ENCODE data around the gene SPTBN1. TPM values are rescaled to one million over a fixed set of nuclear protein-coding genes. Genes with fewer than 3 reads are reported as not detected.

The SPTBN1 gene
- total RNA-seq, 1 donor from 2014 or later: 601 TPM

DNA sequence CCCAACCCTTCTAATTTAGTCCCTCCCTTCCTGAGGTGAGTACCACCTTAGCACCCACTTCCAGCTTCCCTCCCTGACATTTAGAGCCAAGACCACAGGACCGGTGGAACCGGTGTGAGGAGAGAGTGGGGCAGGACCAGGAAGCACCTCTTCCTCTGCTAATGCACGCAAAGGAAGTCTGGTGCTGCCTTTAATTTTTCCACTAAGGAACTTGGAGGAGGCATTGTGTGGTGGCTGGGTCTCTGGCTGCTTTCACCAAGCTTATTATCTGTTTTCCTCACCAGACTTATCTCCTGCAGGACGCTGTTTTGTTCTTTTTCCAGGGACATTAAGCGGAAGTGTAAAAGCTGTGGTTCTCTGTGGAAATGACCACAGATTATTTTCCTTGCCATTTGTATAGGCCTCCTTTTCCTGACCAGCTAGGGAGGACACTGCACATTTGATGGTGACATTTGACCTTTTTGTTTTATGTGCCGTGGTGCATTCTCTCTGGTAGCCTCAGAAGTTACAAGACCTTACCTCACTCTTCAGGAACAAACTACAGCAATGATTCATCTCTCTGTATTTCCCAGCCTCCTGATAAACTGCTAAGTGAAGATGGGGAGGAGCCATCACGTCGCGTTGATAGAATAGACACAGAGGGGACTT lies 39.8 kb upstream of the SPTBN1 start:
- intact Hi-C loops (cut with DNase I): no loop called here
- DNase-seq (peak; percentile 72), ATAC-seq (peak; percentile 85 to 94)
- H3K4me1 ChIP-seq: peaks cover 41% of the 10 kb centered on the region
- H3K4me3 ChIP-seq: no peak overlapping the region
- no peaks in the 10 kb centered on the region for H3K27me3 ChIP-seq (ENCODE audit: low read depth)
- H3K36me3 ChIP-seq: no peaks in the 10 kb centered on the region
- H3K9me3 ChIP-seq: no peaks in the 10 kb centered on the region
- TF ChIP-seq, protein P1, sequence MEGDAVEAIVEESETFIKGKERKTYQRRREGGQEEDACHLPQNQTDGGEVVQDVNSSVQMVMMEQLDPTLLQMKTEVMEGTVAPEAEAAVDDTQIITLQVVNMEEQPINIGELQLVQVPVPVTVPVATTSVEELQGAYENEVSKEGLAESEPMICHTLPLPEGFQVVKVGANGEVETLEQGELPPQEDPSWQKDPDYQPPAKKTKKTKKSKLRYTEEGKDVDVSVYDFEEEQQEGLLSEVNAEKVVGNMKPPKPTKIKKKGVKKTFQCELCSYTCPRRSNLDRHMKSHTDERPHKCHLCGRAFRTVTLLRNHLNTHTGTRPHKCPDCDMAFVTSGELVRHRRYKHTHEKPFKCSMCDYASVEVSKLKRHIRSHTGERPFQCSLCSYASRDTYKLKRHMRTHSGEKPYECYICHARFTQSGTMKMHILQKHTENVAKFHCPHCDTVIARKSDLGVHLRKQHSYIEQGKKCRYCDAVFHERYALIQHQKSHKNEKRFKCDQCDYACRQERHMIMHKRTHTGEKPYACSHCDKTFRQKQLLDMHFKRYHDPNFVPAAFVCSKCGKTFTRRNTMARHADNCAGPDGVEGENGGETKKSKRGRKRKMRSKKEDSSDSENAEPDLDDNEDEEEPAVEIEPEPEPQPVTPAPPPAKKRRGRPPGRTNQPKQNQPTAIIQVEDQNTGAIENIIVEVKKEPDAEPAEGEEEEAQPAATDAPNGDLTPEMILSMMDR (IDR thresholded peaks at IDR 0.05): no peak
- H3K27ac ChIP-seq: peak overlapping the region; percentile 76

DNA sequence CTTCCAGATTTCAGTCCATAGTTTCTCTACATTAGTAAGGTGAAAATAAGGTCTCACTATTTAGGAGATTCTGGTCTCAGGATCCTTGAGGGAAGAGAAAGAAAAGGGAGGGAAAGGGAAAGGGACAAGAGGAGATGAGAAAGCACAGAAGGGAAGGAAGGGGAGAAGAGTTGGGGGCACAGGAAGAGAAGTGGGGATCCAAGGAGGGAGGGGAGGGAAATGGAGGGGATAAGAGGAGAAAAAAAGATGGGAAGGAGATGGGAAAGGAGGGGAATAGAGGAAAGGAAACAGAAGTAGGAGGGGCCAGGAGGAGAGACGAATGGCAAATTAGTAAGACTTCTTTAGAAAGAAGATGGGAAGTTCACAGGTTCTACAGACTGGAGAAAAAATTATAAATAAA lies 39.2 kb upstream of the SPTBN1 start:
- no peak overlapping the region for H3K4me3 ChIP-seq
- DNase-seq: no peak
- H3K27ac ChIP-seq: peak overlapping the region; percentile 76

DNA sequence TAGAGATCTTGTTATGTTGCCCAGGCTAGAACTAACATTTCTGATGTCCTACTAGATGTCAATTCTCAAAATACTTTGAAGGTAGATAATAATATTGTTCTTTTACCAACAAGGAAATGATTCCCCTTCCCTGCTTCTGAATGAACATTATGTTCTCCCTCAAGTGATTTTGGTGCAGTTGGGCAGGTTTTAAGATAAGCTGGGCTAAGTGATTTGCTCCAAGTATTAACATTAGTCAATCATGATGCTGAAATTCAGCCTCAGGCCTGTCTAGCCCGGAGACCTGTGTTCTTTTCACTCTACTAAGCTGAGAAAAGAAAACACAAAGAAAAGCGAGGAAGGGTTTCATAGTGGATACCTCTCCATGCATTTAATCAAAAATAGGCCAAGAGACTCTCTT lies 38.5 kb upstream of the SPTBN1 start:
- no peaks in the 10 kb centered on the region for H3K36me3 ChIP-seq
- no peaks in the 10 kb centered on the region for H3K27me3 ChIP-seq (ENCODE audit: low read depth)
- no peaks in the 10 kb centered on the region for H3K9me3 ChIP-seq
- ATAC-seq: peak; percentile 49 to 52
- no peak for DNase-seq
- no peak overlapping the region for H3K4me3 ChIP-seq
- intact Hi-C loops (cut with DNase I): no loop called here
- TF ChIP-seq, protein P1 (IDR thresholded peaks at IDR 0.05): no peak
- peak overlapping the region; percentile 76 for H3K27ac ChIP-seq
- H3K4me1 ChIP-seq: peaks cover 41% of the 10 kb centered on the region

More for the DNA sequence above, 39.2 kb upstream of the SPTBN1 start:
- no peak for ATAC-seq
- peaks cover 41% of the 10 kb centered on the region for H3K4me1 ChIP-seq
- H3K9me3 ChIP-seq: no peaks in the 10 kb centered on the region
- H3K36me3 ChIP-seq: no peaks in the 10 kb centered on the region
- intact Hi-C loops (cut with DNase I): no loop called here
- TF ChIP-seq, protein P1 (IDR thresholded peaks at IDR 0.05): no peak
- no peaks in the 10 kb centered on the region for H3K27me3 ChIP-seq (ENCODE audit: low read depth)

DNA sequence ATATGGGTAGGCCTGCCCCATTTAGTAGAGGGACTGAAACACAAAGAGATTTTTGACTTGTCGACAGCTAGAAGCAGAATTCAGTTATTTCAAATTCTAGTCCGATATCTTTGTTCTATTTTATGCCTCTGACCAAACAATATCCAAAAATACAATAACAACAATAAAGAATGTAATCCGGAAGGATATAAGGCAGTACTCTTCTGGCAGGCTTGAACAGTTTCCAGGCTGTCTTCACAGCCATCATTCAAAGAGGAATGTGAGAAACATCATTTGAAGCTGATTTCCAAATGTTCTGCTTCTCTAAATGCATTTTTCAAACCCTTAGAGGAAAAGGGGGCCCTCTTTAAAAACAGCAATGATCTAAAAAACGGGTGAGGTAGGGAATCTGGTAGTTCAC lies 36.7 kb upstream of the SPTBN1 start:
- intact Hi-C loops (cut with DNase I): no loop called here
- Histone ChIP-seq H3K4me1 (peaks cover 41% of the 10 kb centered on the region), H3K9me3 (no peaks in the 10 kb centered on the region), H3K4me3 (no peak overlapping the region), H3K27me3 (ENCODE audit: low read depth) (no peaks in the 10 kb centered on the region), H3K27ac (peak overlapping the region; percentile 57), H3K36me3 (no peaks in the 10 kb centered on the region)
- TF ChIP-seq, protein P1 (IDR thresholded peaks at IDR 0.05): no peak
- ATAC-seq: no peak
- DNase-seq: no peak

DNA sequence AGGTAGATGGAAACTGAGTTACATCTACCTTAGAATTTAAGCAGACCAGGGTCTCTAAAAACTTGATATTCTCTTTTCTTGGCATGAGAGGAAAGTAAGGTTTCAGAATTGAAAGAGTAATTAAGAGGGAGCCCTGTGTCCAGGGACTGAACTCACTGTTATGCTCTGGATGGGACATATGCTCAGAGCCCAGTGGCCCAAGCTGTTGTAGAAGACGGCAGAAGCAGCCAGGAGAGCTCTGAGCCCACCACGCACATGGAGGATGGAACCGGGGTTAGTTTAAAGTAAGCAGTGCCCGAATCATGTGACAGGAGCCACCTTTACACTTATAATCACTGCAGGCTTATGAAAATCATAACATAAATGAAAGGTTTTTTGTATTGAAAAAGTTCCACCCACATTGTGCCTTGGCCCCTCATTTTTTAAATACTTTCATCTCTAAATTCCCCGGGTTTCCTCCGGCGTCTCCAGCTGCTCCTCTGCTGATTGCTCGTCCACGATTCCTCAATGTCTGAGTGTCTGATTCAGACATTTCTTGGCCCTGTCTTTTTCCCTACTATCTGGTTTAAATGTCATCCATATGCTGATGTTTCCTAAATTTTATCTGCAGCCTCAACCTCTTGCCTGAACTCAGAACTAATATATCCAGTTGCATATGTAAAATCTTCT lies 36.1 kb upstream of the SPTBN1 start:
- no peak overlapping the region for H3K4me3 ChIP-seq
- ATAC-seq: no peak
- TF ChIP-seq, protein P1 (IDR thresholded peaks at IDR 0.05): no peak
- no peak for DNase-seq
- H3K4me1 ChIP-seq: peaks cover 41% of the 10 kb centered on the region
- H3K27me3 ChIP-seq (ENCODE audit: low read depth): no peaks in the 10 kb centered on the region
- H3K27ac ChIP-seq: peak overlapping the region; percentile 57
- intact Hi-C loops (cut with DNase I): no loop called here
- no peaks in the 10 kb centered on the region for H3K36me3 ChIP-seq
- H3K9me3 ChIP-seq: no peaks in the 10 kb centered on the region
